Ishikawa (cell line): ENCODE measurements around the gene DENND5B.
A peak's percentile ranks its signal among the peaks of the same experiment; 100 is the strongest.

ENCODE experiments used
- CEBPB ChIP-seq: IDR thresholded peaks from 2 replicates; pipeline ENCODE4 v1.6.1; 2012
- CREB1 ChIP-seq: IDR thresholded peaks from 2 replicates; pipeline ENCODE4 v1.6.1; 2012; ENCODE audit warnings: low read depth
- EGR1 ChIP-seq: IDR thresholded peaks from 2 replicates; pipeline ENCODE4 v1.6.1; 2012
- EP300 ChIP-seq: IDR thresholded peaks from 2 replicates; pipeline ENCODE4 v1.6.1; 2012; ENCODE audit warnings: borderline replicate concordance
- FOXM1 ChIP-seq: IDR thresholded peaks from 2 replicates; pipeline ENCODE4 v1.6.1; 2012; ENCODE audit warnings: low read depth, borderline replicate concordance
- NFIC ChIP-seq: IDR thresholded peaks from 2 replicates; pipeline ENCODE4 v1.6.1; 2012
- RAD21 ChIP-seq: IDR thresholded peaks from 2 replicates; pipeline ENCODE4 v1.6.1; 2012; ENCODE audit warnings: low read depth
- TAF1 ChIP-seq: IDR thresholded peaks from 2 replicates; pipeline ENCODE4 v1.6.1; 2012; ENCODE audit warnings: low read depth, mild to moderate bottlenecking
- TCF12 ChIP-seq: IDR thresholded peaks from 2 replicates; pipeline ENCODE4 v1.6.1; 2012; ENCODE audit warnings: low read depth
- TEAD4 ChIP-seq: IDR thresholded peaks from 2 replicates; pipeline ENCODE4 v1.6.1; 2012
- YY1 ChIP-seq: IDR thresholded peaks from 2 replicates; pipeline ENCODE4 v1.6.1; 2012; ENCODE audit warnings: low read depth
- ZBTB7A ChIP-seq: IDR thresholded peaks from 2 replicates; pipeline ENCODE4 v1.6.1; 2012; ENCODE audit warnings: low read depth
- TF ChIP-seq, protein P1 (sequence below): IDR thresholded peaks from 2 replicates; pipeline ENCODE4 v1.6.1; 2012
- TF ChIP-seq, protein P2 (sequence below): IDR thresholded peaks from 2 replicates; pipeline ENCODE4 v1.6.1; 2012
- TF ChIP-seq, protein P3 (sequence below): IDR thresholded peaks from 2 replicates; pipeline ENCODE4 v1.6.1; 2012; ENCODE audit warnings: low read depth, mild to moderate bottlenecking

DENND5B gene

DNA sequence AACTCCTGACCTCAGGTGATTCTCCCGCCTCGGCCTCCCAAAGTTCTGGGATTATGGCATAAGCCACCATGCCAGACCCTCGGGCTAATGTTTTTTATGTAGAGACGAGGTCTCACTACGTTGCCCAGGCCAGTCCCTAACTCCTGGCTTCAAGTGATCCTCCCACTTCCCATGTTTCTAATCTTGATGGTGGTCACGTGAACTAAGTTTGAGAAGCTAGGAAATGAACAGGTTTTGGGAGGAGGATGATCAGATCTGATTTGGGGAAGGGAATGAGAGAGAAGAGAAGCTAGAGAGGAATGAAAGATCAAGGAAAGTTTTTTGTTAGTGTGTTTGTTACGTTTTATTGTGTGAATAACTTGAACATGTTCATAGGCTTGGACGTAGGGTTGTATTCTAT lies 247.8 kb downstream of the DENND5B start:
- no peak for TF ChIP-seq RAD21
- TF ChIP-seq, protein P1, sequence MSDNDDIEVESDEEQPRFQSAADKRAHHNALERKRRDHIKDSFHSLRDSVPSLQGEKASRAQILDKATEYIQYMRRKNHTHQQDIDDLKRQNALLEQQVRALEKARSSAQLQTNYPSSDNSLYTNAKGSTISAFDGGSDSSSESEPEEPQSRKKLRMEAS: no peak

DNA sequence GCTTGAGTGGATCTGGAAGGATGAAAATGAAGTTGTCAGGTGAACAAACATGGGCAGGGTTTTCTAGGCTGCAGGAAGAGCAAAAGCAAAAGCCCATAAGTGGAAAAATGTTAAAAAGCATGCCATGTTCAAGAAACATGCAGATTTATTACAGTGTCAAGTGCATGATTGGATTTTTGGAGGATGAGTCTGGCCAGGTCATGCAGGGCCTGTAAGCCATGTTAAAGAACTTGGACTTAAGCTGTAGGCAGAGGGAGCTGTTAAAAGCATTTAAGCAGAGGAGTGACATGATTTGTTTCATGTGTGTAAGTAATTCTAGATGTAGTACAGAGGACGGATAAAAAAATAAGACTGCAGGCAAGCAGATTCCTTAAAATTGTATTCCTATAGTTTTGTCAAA lies 248.7 kb downstream of the DENND5B start:
- no peak for TF ChIP-seq CEBPB
- no peak for TF ChIP-seq EP300
- TF ChIP-seq FOXM1: no peak
- TF ChIP-seq, protein P2, sequence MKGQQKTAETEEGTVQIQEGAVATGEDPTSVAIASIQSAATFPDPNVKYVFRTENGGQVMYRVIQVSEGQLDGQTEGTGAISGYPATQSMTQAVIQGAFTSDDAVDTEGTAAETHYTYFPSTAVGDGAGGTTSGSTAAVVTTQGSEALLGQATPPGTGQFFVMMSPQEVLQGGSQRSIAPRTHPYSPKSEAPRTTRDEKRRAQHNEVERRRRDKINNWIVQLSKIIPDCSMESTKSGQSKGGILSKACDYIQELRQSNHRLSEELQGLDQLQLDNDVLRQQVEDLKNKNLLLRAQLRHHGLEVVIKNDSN: no peak
- no peak for TF ChIP-seq TEAD4
- TF ChIP-seq, protein P1: no peak
- no peak for TF ChIP-seq EGR1
- TF ChIP-seq YY1: no peak
- TF ChIP-seq CREB1: no peak
- TF ChIP-seq ZBTB7A: no peak
- no peak for TF ChIP-seq RAD21
- TF ChIP-seq TCF12: no peak
- TF ChIP-seq TAF1: no peak

DNA sequence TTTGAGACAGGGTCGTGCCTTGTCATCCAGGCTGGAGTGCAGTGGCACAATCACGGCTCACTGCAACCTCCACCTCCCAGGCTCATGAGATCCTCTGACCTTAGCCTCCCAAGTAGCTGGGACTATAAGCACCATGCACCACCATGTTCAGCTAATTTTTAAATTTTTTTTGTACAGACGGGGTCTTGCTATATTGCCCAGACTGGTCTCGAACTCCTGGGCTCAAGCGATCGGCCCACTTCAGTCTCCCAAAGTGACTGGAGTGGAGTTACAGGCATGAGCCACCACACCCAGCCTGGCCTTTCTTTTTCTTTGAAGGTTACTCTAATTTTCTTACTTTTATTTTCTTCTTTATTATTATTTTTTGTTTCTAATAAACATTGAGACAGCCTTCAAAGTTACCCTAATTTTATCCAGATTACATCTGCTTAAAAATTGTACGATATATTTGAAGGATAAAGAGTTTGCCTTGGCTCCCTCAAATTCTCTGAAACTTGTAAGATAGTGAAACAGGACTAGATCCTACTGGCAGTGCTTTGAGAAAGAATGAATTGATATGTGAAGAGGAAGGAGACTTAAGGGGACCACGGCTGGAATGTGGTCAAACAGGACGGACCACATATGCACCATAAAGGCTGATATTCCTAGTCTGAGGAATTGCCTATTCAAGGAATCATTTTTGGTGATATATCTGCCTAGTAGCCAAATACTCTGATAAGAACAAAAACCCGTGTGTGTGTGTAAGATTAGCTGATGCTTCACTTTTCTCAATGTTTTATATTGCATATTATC lies 250.9 kb downstream of the DENND5B start:
- TF ChIP-seq TEAD4 (peak; percentile 97), TCF12 (0 out of 2 replicates have a peak, but pooled peaks have one; percentile 48), YY1 (no peak)
- TF ChIP-seq, protein P1: peak; percentile 16; the same call in 1 of the 2 replicates

DNA sequence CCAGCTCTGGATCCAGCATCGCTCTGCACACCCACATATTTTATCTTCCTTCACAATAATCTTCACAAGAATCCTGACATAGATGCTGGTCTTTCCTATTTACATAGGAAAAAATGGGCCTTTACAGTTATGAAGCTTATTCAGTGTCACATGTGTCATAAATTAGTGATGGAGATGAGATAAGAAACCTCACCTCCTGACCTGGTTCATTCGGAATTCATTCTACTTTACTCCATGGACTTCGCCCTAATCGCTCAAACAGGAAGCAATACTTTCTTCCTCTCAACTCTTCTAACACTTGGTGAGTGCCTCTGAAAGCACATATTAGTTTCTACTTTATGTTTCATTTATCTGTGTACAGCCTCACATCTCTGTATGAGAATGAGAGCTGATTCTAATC lies 253.0 kb downstream of the DENND5B start:
- TF ChIP-seq, protein P3, sequence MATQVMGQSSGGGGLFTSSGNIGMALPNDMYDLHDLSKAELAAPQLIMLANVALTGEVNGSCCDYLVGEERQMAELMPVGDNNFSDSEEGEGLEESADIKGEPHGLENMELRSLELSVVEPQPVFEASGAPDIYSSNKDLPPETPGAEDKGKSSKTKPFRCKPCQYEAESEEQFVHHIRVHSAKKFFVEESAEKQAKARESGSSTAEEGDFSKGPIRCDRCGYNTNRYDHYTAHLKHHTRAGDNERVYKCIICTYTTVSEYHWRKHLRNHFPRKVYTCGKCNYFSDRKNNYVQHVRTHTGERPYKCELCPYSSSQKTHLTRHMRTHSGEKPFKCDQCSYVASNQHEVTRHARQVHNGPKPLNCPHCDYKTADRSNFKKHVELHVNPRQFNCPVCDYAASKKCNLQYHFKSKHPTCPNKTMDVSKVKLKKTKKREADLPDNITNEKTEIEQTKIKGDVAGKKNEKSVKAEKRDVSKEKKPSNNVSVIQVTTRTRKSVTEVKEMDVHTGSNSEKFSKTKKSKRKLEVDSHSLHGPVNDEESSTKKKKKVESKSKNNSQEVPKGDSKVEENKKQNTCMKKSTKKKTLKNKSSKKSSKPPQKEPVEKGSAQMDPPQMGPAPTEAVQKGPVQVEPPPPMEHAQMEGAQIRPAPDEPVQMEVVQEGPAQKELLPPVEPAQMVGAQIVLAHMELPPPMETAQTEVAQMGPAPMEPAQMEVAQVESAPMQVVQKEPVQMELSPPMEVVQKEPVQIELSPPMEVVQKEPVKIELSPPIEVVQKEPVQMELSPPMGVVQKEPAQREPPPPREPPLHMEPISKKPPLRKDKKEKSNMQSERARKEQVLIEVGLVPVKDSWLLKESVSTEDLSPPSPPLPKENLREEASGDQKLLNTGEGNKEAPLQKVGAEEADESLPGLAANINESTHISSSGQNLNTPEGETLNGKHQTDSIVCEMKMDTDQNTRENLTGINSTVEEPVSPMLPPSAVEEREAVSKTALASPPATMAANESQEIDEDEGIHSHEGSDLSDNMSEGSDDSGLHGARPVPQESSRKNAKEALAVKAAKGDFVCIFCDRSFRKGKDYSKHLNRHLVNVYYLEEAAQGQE: no peak
- TF ChIP-seq, protein P1: no peak
- TF ChIP-seq RAD21 (no peak), TAF1 (no peak), CEBPB (no peak), TCF12 (no peak), EGR1 (no peak), NFIC (no peak), ZBTB7A (no peak), CREB1 (no peak), YY1 (no peak), FOXM1 (no peak)
